K562 (cell line): Measurements from ENCODE around the gene RINT1. TPM values are rescaled to one million over a fixed set of nuclear protein-coding genes. Genes with fewer than 3 reads are reported as not detected.

ENCODE experiments used
- CCAR2 ChIP-seq: fragments of 200-400 bp; formaldehyde crosslinking; IDR thresholded peaks from 2 replicates; pipeline ENCODE4 v1.6.1; 2017; ENCODE audit warnings: mild to moderate bottlenecking, low read depth, low read length
- PHF20 ChIP-seq: fragments of 450-650 bp; IDR thresholded peaks from 2 replicates; pipeline ENCODE4 v1.6.1; 2018; ENCODE audit not compliant: partially characterized antibody
- RBM22 ChIP-seq: fragments of 200-400 bp; formaldehyde crosslinking; IDR thresholded peaks from 2 replicates; pipeline ENCODE4 v1.6.1; 2018; ENCODE audit warnings: low read length, low read depth; ENCODE audit not compliant: poor library complexity, severe bottlenecking
- TARDBP ChIP-seq: fragments of 450-650 bp; IDR thresholded peaks from 2 replicates; pipeline ENCODE4 v1.6.1; 2016
- ZBTB11 ChIP-seq, 3 experiments: fragments of 200-800 bp in 1 of 3; fragments of 250-450 bp in 1 of 3; fragments of 450-650 bp in 1 of 3; sonication (Bioruptor Pico) in 1 of 3; sonication (Bioruptor generic) in 1 of 3; formaldehyde crosslinking in 1 of 3; IDR thresholded peaks; 2 replicates each; pipeline versions ENCODE4 v1.6.1 to v1.8.0; 2016 to 2022; ENCODE audit warnings: mild to moderate bottlenecking in 2 of 3, missing genetic modification characterization in 2 of 3, missing compliant biosample characterization in 1 of 3, moderate library complexity in 1 of 3
- ZC3H11A ChIP-seq: IDR thresholded peaks from 2 replicates; pipeline ENCODE4 v1.6.1; 2012; ENCODE audit warnings: low read depth, low read length, improper control_type of control experiment
- ZC3H4 ChIP-seq: sonication (generic); formaldehyde crosslinking; IDR thresholded peaks from 2 replicates; pipeline ENCODE4 v1.9.0; 2021; ENCODE audit warnings: missing genetic modification reagents, borderline replicate concordance
- ZNF143 ChIP-seq: sonication (generic); formaldehyde crosslinking; IDR thresholded peaks from 2 replicates; pipeline ENCODE4 v1.9.0; 2022; ENCODE audit warnings: mild to moderate bottlenecking, missing genetic modification reagents
- polyA plus RNA-seq, 8 experiments: library from polyadenylated mRNA; depleted of rRNA in 4 of 8; stranded (reverse) in 5 of 8; unstranded in 3 of 8; fragments of >200 nt; fragmentation: Nextera tagmentation in 2 of 8; fragmentation: Illumina TruSeq in 1 of 8; extraction: Ambion mirVana in 2 of 8; extraction: Trizol in 1 of 8; gene quantifications; 2 replicates each; pipeline versions ENCODE4 v1.2.1 to v1.2.3, GENCODE V29; 2011 to 2014; ENCODE audit warnings: inconsistent platforms in 1 of 8, missing spikeins in 1 of 8
- total RNA-seq, 7 experiments: library from RNA; depleted of rRNA in 6 of 7; stranded (reverse); fragments of >200 nt in 6 of 7; fragmentation: Illumina TruSeq in 2 of 7; extraction: Trizol in 2 of 7; gene quantifications; 2 replicates each; pipeline versions ENCODE4 v1.2.1 to v1.2.3, GENCODE V29; 2011 to 2021; ENCODE audit warnings: low replicate concordance in 1 of 7
- TF ChIP-seq, protein P1 (sequence below): fragments of 200-600 bp; sonication (generic); IDR thresholded peaks from one replicate; pipeline ENCODE4 v1.6.1; 2012; ENCODE audit warnings: mild to moderate bottlenecking, low read depth, low read length, inconsistent platforms
- TF ChIP-seq, protein P2 (sequence below): fragments of 250-450 bp; sonication (Bioruptor Pico); IDR thresholded peaks from 2 replicates; pipeline ENCODE4 v1.8.0; 2022; ENCODE audit warnings: inconsistent platforms, mild to moderate bottlenecking, moderate library complexity, borderline replicate concordance

Gene RINT1
- total and polyA plus RNA-seq, 9 of the 15 experiments (the other 6 are each of a cell fraction or from before 2014, with no cell fraction given), result 21.3 to 74.3 (median 27.4) TPM

GRCh38 chr7:105521717-105522463, 10.1 kb upstream of the RINT1 start, which contains the start of gene PUS7 (continued):
- TF ChIP-seq, protein P1, sequence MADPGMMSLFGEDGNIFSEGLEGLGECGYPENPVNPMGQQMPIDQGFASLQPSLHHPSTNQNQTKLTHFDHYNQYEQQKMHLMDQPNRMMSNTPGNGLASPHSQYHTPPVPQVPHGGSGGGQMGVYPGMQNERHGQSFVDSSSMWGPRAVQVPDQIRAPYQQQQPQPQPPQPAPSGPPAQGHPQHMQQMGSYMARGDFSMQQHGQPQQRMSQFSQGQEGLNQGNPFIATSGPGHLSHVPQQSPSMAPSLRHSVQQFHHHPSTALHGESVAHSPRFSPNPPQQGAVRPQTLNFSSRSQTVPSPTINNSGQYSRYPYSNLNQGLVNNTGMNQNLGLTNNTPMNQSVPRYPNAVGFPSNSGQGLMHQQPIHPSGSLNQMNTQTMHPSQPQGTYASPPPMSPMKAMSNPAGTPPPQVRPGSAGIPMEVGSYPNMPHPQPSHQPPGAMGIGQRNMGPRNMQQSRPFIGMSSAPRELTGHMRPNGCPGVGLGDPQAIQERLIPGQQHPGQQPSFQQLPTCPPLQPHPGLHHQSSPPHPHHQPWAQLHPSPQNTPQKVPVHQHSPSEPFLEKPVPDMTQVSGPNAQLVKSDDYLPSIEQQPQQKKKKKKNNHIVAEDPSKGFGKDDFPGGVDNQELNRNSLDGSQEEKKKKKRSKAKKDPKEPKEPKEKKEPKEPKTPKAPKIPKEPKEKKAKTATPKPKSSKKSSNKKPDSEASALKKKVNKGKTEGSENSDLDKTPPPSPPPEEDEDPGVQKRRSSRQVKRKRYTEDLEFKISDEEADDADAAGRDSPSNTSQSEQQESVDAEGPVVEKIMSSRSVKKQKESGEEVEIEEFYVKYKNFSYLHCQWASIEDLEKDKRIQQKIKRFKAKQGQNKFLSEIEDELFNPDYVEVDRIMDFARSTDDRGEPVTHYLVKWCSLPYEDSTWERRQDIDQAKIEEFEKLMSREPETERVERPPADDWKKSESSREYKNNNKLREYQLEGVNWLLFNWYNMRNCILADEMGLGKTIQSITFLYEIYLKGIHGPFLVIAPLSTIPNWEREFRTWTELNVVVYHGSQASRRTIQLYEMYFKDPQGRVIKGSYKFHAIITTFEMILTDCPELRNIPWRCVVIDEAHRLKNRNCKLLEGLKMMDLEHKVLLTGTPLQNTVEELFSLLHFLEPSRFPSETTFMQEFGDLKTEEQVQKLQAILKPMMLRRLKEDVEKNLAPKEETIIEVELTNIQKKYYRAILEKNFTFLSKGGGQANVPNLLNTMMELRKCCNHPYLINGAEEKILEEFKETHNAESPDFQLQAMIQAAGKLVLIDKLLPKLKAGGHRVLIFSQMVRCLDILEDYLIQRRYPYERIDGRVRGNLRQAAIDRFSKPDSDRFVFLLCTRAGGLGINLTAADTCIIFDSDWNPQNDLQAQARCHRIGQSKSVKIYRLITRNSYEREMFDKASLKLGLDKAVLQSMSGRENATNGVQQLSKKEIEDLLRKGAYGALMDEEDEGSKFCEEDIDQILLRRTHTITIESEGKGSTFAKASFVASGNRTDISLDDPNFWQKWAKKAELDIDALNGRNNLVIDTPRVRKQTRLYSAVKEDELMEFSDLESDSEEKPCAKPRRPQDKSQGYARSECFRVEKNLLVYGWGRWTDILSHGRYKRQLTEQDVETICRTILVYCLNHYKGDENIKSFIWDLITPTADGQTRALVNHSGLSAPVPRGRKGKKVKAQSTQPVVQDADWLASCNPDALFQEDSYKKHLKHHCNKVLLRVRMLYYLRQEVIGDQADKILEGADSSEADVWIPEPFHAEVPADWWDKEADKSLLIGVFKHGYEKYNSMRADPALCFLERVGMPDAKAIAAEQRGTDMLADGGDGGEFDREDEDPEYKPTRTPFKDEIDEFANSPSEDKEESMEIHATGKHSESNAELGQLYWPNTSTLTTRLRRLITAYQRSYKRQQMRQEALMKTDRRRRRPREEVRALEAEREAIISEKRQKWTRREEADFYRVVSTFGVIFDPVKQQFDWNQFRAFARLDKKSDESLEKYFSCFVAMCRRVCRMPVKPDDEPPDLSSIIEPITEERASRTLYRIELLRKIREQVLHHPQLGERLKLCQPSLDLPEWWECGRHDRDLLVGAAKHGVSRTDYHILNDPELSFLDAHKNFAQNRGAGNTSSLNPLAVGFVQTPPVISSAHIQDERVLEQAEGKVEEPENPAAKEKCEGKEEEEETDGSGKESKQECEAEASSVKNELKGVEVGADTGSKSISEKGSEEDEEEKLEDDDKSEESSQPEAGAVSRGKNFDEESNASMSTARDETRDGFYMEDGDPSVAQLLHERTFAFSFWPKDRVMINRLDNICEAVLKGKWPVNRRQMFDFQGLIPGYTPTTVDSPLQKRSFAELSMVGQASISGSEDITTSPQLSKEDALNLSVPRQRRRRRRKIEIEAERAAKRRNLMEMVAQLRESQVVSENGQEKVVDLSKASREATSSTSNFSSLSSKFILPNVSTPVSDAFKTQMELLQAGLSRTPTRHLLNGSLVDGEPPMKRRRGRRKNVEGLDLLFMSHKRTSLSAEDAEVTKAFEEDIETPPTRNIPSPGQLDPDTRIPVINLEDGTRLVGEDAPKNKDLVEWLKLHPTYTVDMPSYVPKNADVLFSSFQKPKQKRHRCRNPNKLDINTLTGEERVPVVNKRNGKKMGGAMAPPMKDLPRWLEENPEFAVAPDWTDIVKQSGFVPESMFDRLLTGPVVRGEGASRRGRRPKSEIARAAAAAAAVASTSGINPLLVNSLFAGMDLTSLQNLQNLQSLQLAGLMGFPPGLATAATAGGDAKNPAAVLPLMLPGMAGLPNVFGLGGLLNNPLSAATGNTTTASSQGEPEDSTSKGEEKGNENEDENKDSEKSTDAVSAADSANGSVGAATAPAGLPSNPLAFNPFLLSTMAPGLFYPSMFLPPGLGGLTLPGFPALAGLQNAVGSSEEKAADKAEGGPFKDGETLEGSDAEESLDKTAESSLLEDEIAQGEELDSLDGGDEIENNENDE, result no peak
- no peak for TF ChIP-seq PHF20
- TF ChIP-seq, protein P2, sequence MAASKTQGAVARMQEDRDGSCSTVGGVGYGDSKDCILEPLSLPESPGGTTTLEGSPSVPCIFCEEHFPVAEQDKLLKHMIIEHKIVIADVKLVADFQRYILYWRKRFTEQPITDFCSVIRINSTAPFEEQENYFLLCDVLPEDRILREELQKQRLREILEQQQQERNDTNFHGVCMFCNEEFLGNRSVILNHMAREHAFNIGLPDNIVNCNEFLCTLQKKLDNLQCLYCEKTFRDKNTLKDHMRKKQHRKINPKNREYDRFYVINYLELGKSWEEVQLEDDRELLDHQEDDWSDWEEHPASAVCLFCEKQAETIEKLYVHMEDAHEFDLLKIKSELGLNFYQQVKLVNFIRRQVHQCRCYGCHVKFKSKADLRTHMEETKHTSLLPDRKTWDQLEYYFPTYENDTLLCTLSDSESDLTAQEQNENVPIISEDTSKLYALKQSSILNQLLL (CRISPR knock-in tag), result no peak
- TF ChIP-seq RBM22, result peak; percentile 82
- TF ChIP-seq ZNF143 (CRISPR knock-in tag), result no peak
- no peak for TF ChIP-seq ZC3H11A
- TF ChIP-seq TARDBP, result no peak
- TF ChIP-seq ZBTB11 (CRISPR knock-in tag; IDR thresholded peaks at IDR 0.05), result peak in 1 of 3 experiments; percentile 80; a peak in 2 of 6 replicates
- TF ChIP-seq ZC3H4 (CRISPR knock-in tag), result 0 out of 2 replicates have a peak, but pooled peaks have one; percentile 10
- no peak for TF ChIP-seq CCAR2
